K562 (cell line): ENCODE measurements around the gene ZBTB18. TPM values are rescaled to one million over a fixed set of nuclear protein-coding genes. Genes with fewer than 3 reads are reported as not detected.

ENCODE experiments used
- ATAC-seq: fragments of 200-7000 bp; cut with Tn5 transposase; 3 replicates; pipeline ENCODE4 v1.9.1; 2020; ENCODE audit warnings: moderate library complexity
- BruUV-seq: library from RNA; stranded (reverse); fragments of 400-500 nt; replicated peaks from 2 replicates; lab custom pipeline; 2021; lab: Mats Ljungman, UMichigan
- CTCF ChIA-PET: fragments of 300-600 bp; formaldehyde crosslinking; extraction: SDS; loops from one replicate; lab custom pipeline; 2021; ENCODE audit warnings: low intra/inter-chr PET ratio; lab: Yijun Ruan, JAX
- POLR2A ChIA-PET: fragments of 300-600, 350-650 bp; sonication (Branson Sonifier 250); formaldehyde crosslinking; extraction: SDS; loops from one replicate; lab custom pipeline; 2021; ENCODE audit warnings: antibody characterized with exemption, inconsistent platforms; lab: Yijun Ruan, JAX
- DNase-seq, 4 experiments: peaks; one replicate each; pipeline versions ENCODE4 v3.0.0 to v3.0.0-alpha.2; 2011 to 2018; ENCODE audit warnings: low spot score in 3 of 4, mixed read lengths in 3 of 4; ENCODE audit errors: extremely low read depth in 1 of 4
- FAIRE-seq: peaks from 2 replicates; lab custom pipeline; 2011; peaks lifted over from hg19 to GRCh38; lab: Jason Lieb, UNC
- H2AFZ ChIP-seq: 2 replicates; pipeline ENCODE4 v1.6.0; 2011; ENCODE audit warnings: low read depth, low read length, control low read depth, inconsistent platforms
- H3K27ac ChIP-seq: fragments of 200-600 bp; 3 replicates; pipeline ENCODE4 v1.8.0; 2011; ENCODE audit warnings: low read depth, mild to moderate bottlenecking, control low read depth, inconsistent platforms, low read length, moderate library complexity, mixed read lengths; ENCODE audit errors: extremely low read depth
- H3K27me3 ChIP-seq, 2 experiments: fragments of 300-600 bp in 1 of 2; 2 replicates in 1 of 2; 3 replicates in 1 of 2; pipeline versions ENCODE4 v1.6.0 to v1.8.0; 2011; ENCODE audit warnings: inconsistent platforms in 2 of 2, low read length in 2 of 2, mild to moderate bottlenecking in 1 of 2, mixed read lengths in 1 of 2, moderate library complexity in 1 of 2; ENCODE audit not compliant: control insufficient read depth in 2 of 2, insufficient read depth in 2 of 2
- H3K36me3 ChIP-seq: fragments of 300-600 bp; 3 replicates; pipeline ENCODE4 v1.8.0; 2011; ENCODE audit warnings: mild to moderate bottlenecking, low read length, inconsistent platforms; ENCODE audit not compliant: control insufficient read depth, insufficient read depth
- H3K4me1 ChIP-seq, 2 experiments: fragments of 200-600 bp in 1 of 2; replicated peaks in 1 of 2; 2 replicates in 1 of 2; 3 replicates in 1 of 2; pipeline versions ENCODE4 v1.5.1 to v1.8.0; 2011; ENCODE audit warnings: inconsistent platforms in 2 of 2, low read length in 2 of 2, mild to moderate bottlenecking in 1 of 2, mixed read lengths in 1 of 2, moderate library complexity in 1 of 2; ENCODE audit not compliant: control insufficient read depth in 2 of 2, insufficient read depth in 2 of 2
- H3K4me2 ChIP-seq: 2 replicates; pipeline ENCODE4 v1.6.1; 2011; ENCODE audit warnings: low read length, control low read depth, inconsistent platforms, mixed read lengths; ENCODE audit not compliant: insufficient read depth
- H3K4me3 ChIP-seq: fragments of 200-600 bp; sonication (generic), shearing (Covaris generic); 2 replicates; pipeline ENCODE4 v1.5.1; 2016; ENCODE audit warnings: control low read depth, inconsistent platforms
- H3K79me2 ChIP-seq: fragments of 200-600 bp; 3 replicates; pipeline ENCODE4 v1.8.0; 2011; ENCODE audit warnings: low read length, inconsistent platforms; ENCODE audit not compliant: control insufficient read depth, insufficient read depth
- H3K9ac ChIP-seq, 2 experiments: 2 replicates each; pipeline versions ENCODE4 v1.6.0 to v1.6.1; 2011; ENCODE audit warnings: low read depth in 2 of 2, low read length in 2 of 2, control low read depth in 1 of 2, inconsistent platforms in 1 of 2, mild to moderate bottlenecking in 1 of 2, mixed read lengths in 1 of 2; ENCODE audit not compliant: insufficient read depth in 1 of 2
- H3K9me1 ChIP-seq: one replicate; pipeline ENCODE4 v1.6.0; 2011; ENCODE audit warnings: inconsistent platforms, mild to moderate bottlenecking, low read length, moderate library complexity; ENCODE audit not compliant: control insufficient read depth, insufficient read depth
- H3K9me3 ChIP-seq: replicated peaks from 2 replicates; pipeline ENCODE4 v1.5.1; 2011; ENCODE audit warnings: low read depth, low read length, inconsistent platforms; ENCODE audit not compliant: control insufficient read depth, insufficient read depth
- H4K20me1 ChIP-seq: replicated peaks from 2 replicates; pipeline ENCODE4 v1.6.1; 2011; ENCODE audit warnings: low read length, inconsistent platforms, mixed read lengths; ENCODE audit not compliant: control insufficient read depth, insufficient read depth
- CGGBP1 ChIP-seq: fragments of 250-450 bp; sonication (Bioruptor Pico); IDR thresholded peaks from 2 replicates; pipeline ENCODE4 v1.9.0; 2021; ENCODE audit warnings: mild to moderate bottlenecking
- COPS2 ChIP-seq: fragments of 450-650 bp; conservative IDR thresholded peaks from 2 replicates; pipeline ENCODE4 v1.6.1; 2016; ENCODE audit warnings: mild to moderate bottlenecking, moderate library complexity
- ELF2 ChIP-seq: fragments of 250-450 bp; sonication (Bioruptor Pico); IDR thresholded peaks from 2 replicates; pipeline ENCODE4 v1.5.0; 2021; ENCODE audit warnings: mild to moderate bottlenecking
- ELF4 ChIP-seq: fragments of 450-650 bp; formaldehyde crosslinking; IDR thresholded peaks from 2 replicates; pipeline ENCODE4 v1.4.0; 2022; ENCODE audit warnings: missing genetic modification characterization
- HDAC1 ChIP-seq, 2 experiments: fragments of 450-650 bp; IDR thresholded peaks; 2 replicates each; pipeline ENCODE4 v1.6.1; 2016 to 2017; ENCODE audit warnings: inconsistent platforms in 1 of 2, mild to moderate bottlenecking in 1 of 2, moderate library complexity in 1 of 2
- MAFG ChIP-seq: fragments of 450-650 bp; conservative IDR thresholded peaks from 2 replicates; pipeline ENCODE4 v1.6.1; 2016; ENCODE audit warnings: missing genetic modification characterization, missing compliant biosample characterization
- PHF8 ChIP-seq: fragments of 200-600 bp; sonication (generic); IDR thresholded peaks from 2 replicates; pipeline ENCODE4 v1.6.1; 2012; ENCODE audit warnings: mixed run types, mild to moderate bottlenecking, inconsistent platforms, low read length, moderate library complexity, borderline replicate concordance
- POU5F1 ChIP-seq: fragments of 150-350 bp; IDR thresholded peaks from 2 replicates; pipeline ENCODE4 v1.6.1; 2014; ENCODE audit warnings: borderline replicate concordance, low read length, low read depth, mild to moderate bottlenecking; ENCODE audit not compliant: partially characterized antibody
- PTTG1 ChIP-seq: fragments of 450-650 bp; IDR thresholded peaks from 2 replicates; pipeline ENCODE4 v1.6.1; 2016; ENCODE audit warnings: low read depth, mild to moderate bottlenecking, missing genetic modification characterization, missing compliant biosample characterization
- RREB1 ChIP-seq: fragments of 250-450 bp; sonication (Bioruptor Pico); IDR thresholded peaks from 2 replicates; pipeline ENCODE4 v1.4.0; 2020
- SUPT5H ChIP-seq: fragments of 450-650 bp; IDR thresholded peaks from 2 replicates; pipeline ENCODE4 v1.6.1; 2016
- TEAD2 ChIP-seq: fragments of 450-650 bp; IDR thresholded peaks from 2 replicates; pipeline ENCODE4 v1.6.1; 2016; ENCODE audit warnings: missing genetic modification characterization, control low read depth, missing compliant biosample characterization
- TRIM28 ChIP-seq: fragments of 450-650 bp; IDR thresholded peaks from 2 replicates; pipeline ENCODE4 v1.6.1; 2017
- WHSC1 ChIP-seq: IDR thresholded peaks from one replicate; pipeline ENCODE4 v1.6.1; 2012; ENCODE audit warnings: low read length, control low read depth, inconsistent platforms
- ZKSCAN3 ChIP-seq: fragments of 250-450 bp; sonication (Bioruptor Pico); IDR thresholded peaks from 2 replicates; pipeline ENCODE4 v1.4.0; 2020
- ZNF408 ChIP-seq: fragments of 250-450 bp; sonication (Bioruptor Pico); IDR thresholded peaks from 2 replicates; pipeline ENCODE4 v1.4.0; 2020; ENCODE audit warnings: low read depth, mild to moderate bottlenecking, moderate library complexity
- ZNF644 ChIP-seq: fragments of 200-800 bp; sonication (Bioruptor generic); IDR thresholded peaks from 2 replicates; pipeline ENCODE4 v1.6.1; 2016; ENCODE audit warnings: low read depth, missing genetic modification characterization, missing compliant biosample characterization
- ZNF696 ChIP-seq: fragments of 250-450 bp; sonication (Bioruptor Pico); conservative IDR thresholded peaks from 2 replicates; pipeline ENCODE4 v1.4.0; 2020; ENCODE audit warnings: mild to moderate bottlenecking, moderate library complexity
- WGBS: fragments of 100-300 bp; shearing (Covaris generic); methylation state at CpG from one replicate; pipeline ENCODE4 v1.1.6; 2016; ENCODE audit warnings: low coverage, mixed read lengths; ENCODE audit not compliant: insufficient coverage; ENCODE audit errors: missing lambda C conversion rate; 5-methylcytosine and 5-hydroxymethylcytosine counted together
- in situ Hi-C: fragments of 300-500 bp; cut with MboI; formaldehyde crosslinking; loops from 4 replicates; pipeline ENCODE4 v1.15.0; 2018; ENCODE audit warnings: inconsistent platforms, mixed read lengths
- intact Hi-C: fragments of 100-400 bp; cut with micrococcal nuclease; formaldehyde crosslinking; loops from 2 replicates; pipeline ENCODE4 v1.14.2; 2022
- polyA plus RNA-seq, 8 experiments: library from polyadenylated mRNA; depleted of rRNA in 4 of 8; stranded (reverse) in 5 of 8; unstranded in 3 of 8; fragments of >200 nt; fragmentation: Nextera tagmentation in 2 of 8; fragmentation: Illumina TruSeq in 1 of 8; extraction: Ambion mirVana in 2 of 8; extraction: Trizol in 1 of 8; gene quantifications; 2 replicates each; pipeline versions ENCODE4 v1.2.1 to v1.2.3, GENCODE V29; 2011 to 2014; ENCODE audit warnings: inconsistent platforms in 1 of 8, missing spikeins in 1 of 8
- total RNA-seq, 7 experiments: library from RNA; depleted of rRNA in 6 of 7; stranded (reverse); fragments of >200 nt in 6 of 7; fragmentation: Illumina TruSeq in 2 of 7; extraction: Trizol in 2 of 7; gene quantifications; 2 replicates each; pipeline versions ENCODE4 v1.2.1 to v1.2.3, GENCODE V29; 2011 to 2021; ENCODE audit warnings: low replicate concordance in 1 of 7

Gene ZBTB18
- total and polyA plus RNA-seq, 9 of the 15 experiments (the other 6 are each of a cell fraction or from before 2014, with no cell fraction given), result 0.13 to 2.6 (median 1.6) TPM

DNA sequence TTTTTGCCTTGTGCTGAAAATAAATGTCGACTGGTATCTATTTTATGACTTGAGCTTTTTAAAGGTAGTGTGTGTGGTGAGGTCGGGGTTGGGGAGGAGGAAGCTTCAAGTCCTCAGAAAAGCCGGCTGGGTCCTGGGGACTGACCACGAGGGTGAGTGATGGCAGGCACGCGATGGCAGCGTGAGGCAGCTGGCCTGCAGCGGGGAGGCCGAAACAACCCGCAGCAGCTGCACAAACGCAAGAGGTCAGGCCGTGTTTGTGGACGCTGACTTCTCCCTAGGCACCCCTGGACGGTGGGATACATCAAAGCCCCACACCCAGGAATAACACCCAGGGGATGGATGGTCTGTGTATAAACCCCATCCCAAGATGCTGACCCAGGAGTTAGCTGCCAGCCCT, 51.4 kb downstream of the ZBTB18 start:
- no peak overlapping the region for H3K27ac ChIP-seq
- no peak overlapping the region; a peak in 1 of 4 replicates for H3K9ac ChIP-seq
- in situ Hi-C loops (no loop called here), intact Hi-C loops (no loop called here)
- H4K20me1 ChIP-seq, result no peaks in the 10 kb centered on the region
- ChIA-PET CTCF (no interaction called here), POLR2A (interaction anchor here (0.6 to 1.1 kb wide), 4 partner anchors 13 to 186 kb away, joined by 3 to 4 read pairs (median 4); no protein-coding TSS in a partner anchor)
- 2% methylated on average over 14 of the region's 14 CpGs for WGBS
- no peak overlapping the region for H2AFZ ChIP-seq
- ATAC-seq (no peak), FAIRE-seq (no peak), DNase-seq (no peak)
- no TSS peak for BruUV-seq
- no peaks in the 10 kb centered on the region for H3K79me2 ChIP-seq
- H3K4me3 ChIP-seq, result no peak overlapping the region
- no peaks in the 10 kb centered on the region for H3K9me1 ChIP-seq
- TF ChIP-seq RREB1 (CRISPR knock-in tag), result no peak
- no peak for TF ChIP-seq SUPT5H
- no peak for TF ChIP-seq MAFG
- TF ChIP-seq ELF2 (CRISPR knock-in tag), result no peak
- TF ChIP-seq ZNF408 (CRISPR knock-in tag), result no peak
- TF ChIP-seq ZKSCAN3 (CRISPR knock-in tag), result no peak
- no peak for TF ChIP-seq ELF4 (CRISPR knock-in tag)
- no peak for TF ChIP-seq TRIM28
- TF ChIP-seq POU5F1, result no peak
- no peak for TF ChIP-seq ZNF644
- TF ChIP-seq ZNF696, result no peak
- TF ChIP-seq WHSC1, result no peak
- TF ChIP-seq COPS2, result no peak
- TF ChIP-seq TEAD2, result no peak
- TF ChIP-seq PHF8, result no peak
- no peak for TF ChIP-seq HDAC1 (IDR thresholded peaks at IDR 0.05)
- no peak for TF ChIP-seq CGGBP1 (CRISPR knock-in tag)
- no peak for TF ChIP-seq PTTG1
- peaks cover 47 to 60% of the 10 kb centered on the region in 2 experiments for H3K27me3 ChIP-seq
- no peaks in the 10 kb centered on the region for H3K4me1 ChIP-seq
- no peaks in the 10 kb centered on the region for H3K36me3 ChIP-seq
- no peaks in the 10 kb centered on the region for H3K9me3 ChIP-seq
- no peak overlapping the region for H3K4me2 ChIP-seq
